ENCODE measurements around the gene ITPKB.
"Not testable (repeated sequence)": the region's sequence is repeated elsewhere in the genome, so short reads cannot be mapped to it uniquely, and the experiment has no call there.

The ITPKB gene

GRCh38 chr1:226602186-226603021 is 136.7 kb downstream of the ITPKB start:
- no peak for DNase-seq (ENCODE audit: low spot score)

GRCh38 chr1:226601456-226601855 is 137.6 kb downstream of the ITPKB start:
- no peak for DNase-seq (ENCODE audit: low spot score)

- DNase-seq (ENCODE audit: low spot score) = no peak
Observed at GRCh38 chr1:226600254-226600653, 138.8 kb downstream of the ITPKB start.

GRCh38 chr1:226599636-226600238 is 139.3 kb downstream of the ITPKB start:
- no peak for DNase-seq (ENCODE audit: low spot score)

GRCh38 chr1:226598955-226599354 is 140.1 kb downstream of the ITPKB start:
- not testable (repeated sequence) for DNase-seq (ENCODE audit: low spot score)

GRCh38 chr1:226598455-226598849 is 140.6 kb downstream of the ITPKB start:
- DNase-seq (ENCODE audit: low spot score) = no peak

GRCh38 chr1:226597616-226598454 is 141.2 kb downstream of the ITPKB start:
- no peak for DNase-seq (ENCODE audit: low spot score)

GRCh38 chr1:226596531-226597165 is 142.4 kb downstream of the ITPKB start:
- DNase-seq (ENCODE audit: low spot score) = no peak

- no peak for DNase-seq (ENCODE audit: low spot score)
Observed at GRCh38 chr1:226593541-226593940, 145.5 kb downstream of the ITPKB start.

- no peak for DNase-seq (ENCODE audit: low spot score)
Observed at GRCh38 chr1:226590614-226591013, 148.5 kb downstream of the ITPKB start.

GRCh38 chr1:226589008-226589733 is 149.9 kb downstream of the ITPKB start:
- DNase-seq (ENCODE audit: low spot score) = no peak

GRCh38 chr1:226588484-226588883 is 150.6 kb downstream of the ITPKB start:
- no peak for DNase-seq (ENCODE audit: low spot score)

GRCh38 chr1:226586650-226587422 is 152.2 kb downstream of the ITPKB start:
- DNase-seq (ENCODE audit: low spot score) = no peak

GRCh38 chr1:226586116-226586515 is 153.0 kb downstream of the ITPKB start:
- DNase-seq (ENCODE audit: low spot score) = no peak

- DNase-seq (ENCODE audit: low spot score) = no peak
Observed at GRCh38 chr1:226584164-226584563, 154.9 kb downstream of the ITPKB start.

GRCh38 chr1:226582966-226583365 is 156.1 kb downstream of the ITPKB start:
- no peak for DNase-seq (ENCODE audit: low spot score)
